ENCODE results near the gene OR5M3. TPM values are rescaled to one million over a fixed set of nuclear protein-coding genes. Genes with fewer than 3 reads are reported as not detected.

The OR5M3 gene
- total RNA-seq, 6 donors from 2014 or later: not detected

DNA sequence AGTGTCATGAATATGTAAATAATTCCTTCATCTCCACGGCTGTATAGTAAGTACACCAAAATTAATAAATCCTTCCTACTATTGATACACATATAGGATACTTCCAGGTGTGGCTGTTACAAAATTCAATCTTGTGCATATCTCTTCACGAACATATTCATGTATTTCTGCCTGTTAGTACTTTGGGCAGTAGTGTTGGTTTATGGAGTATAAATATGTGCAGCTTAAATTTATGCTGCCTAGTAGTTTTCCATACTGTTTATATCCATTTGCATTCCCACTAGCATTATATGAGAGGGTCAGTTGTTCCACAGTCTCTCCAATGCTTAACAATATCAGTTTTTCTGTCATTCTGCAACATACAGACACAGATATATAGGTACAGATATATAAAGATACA, 22.0 kb upstream of the OR5M3 start:
- Histone ChIP-seq H3K27me3 (no peaks in the 10 kb centered on the region), H3K4me3 (no peak overlapping the region), H3K27ac (no peak overlapping the region), H3K4me1 (no peaks in the 10 kb centered on the region), H3K36me3 (no peaks in the 10 kb centered on the region), H3K9me3 (peaks cover 0 to 13% (median 2%) of the 10 kb centered on the region in 4 donors)
- TF ChIP-seq POLR2AphosphoS5 (IDR thresholded peaks at IDR 0.05) (no peak), POLR2A (IDR thresholded peaks at IDR 0.05) (no peak), EP300 (IDR thresholded peaks at IDR 0.05) (no peak)
- TF ChIP-seq, protein P1, sequence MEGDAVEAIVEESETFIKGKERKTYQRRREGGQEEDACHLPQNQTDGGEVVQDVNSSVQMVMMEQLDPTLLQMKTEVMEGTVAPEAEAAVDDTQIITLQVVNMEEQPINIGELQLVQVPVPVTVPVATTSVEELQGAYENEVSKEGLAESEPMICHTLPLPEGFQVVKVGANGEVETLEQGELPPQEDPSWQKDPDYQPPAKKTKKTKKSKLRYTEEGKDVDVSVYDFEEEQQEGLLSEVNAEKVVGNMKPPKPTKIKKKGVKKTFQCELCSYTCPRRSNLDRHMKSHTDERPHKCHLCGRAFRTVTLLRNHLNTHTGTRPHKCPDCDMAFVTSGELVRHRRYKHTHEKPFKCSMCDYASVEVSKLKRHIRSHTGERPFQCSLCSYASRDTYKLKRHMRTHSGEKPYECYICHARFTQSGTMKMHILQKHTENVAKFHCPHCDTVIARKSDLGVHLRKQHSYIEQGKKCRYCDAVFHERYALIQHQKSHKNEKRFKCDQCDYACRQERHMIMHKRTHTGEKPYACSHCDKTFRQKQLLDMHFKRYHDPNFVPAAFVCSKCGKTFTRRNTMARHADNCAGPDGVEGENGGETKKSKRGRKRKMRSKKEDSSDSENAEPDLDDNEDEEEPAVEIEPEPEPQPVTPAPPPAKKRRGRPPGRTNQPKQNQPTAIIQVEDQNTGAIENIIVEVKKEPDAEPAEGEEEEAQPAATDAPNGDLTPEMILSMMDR (IDR thresholded peaks at IDR 0.05): no peak
- no peak for DNase-seq
- no peak for ATAC-seq (ENCODE audit: low FRiP score in 2 of 2)
- 85 to 87% methylated on average over 2 of the region's 2 CpGs for WGBS, 2 donors

DNA sequence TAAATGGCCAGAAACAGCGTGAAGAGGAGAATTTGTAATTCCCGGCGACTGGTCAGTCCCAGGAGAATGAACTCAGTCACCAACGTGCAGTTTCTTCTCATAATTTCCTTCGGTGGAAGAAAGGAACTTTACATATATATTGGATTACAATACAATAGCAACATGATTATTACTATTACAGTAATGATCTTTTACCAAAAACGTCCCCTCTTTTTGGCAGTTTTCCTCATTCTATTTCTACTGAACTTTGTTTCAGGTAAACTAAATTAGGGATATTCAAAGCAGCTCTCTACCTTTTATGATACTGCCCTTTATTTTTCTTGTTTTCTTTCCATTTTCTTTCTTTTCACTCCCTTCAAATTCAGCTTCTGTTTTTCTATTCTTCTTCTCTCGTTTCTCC, 18.1 kb upstream of the OR5M3 start, which contains the start of gene OR5M8:
TSS of gene OR5M8 (minus strand) at position 101 of the 400 bp plus-strand sequence. CDS start at position 101, 0 bp downstream.
- ATAC-seq (ENCODE audit: low FRiP score in 2 of 2) (no peak), DNase-seq (no peak)
- H3K36me3 ChIP-seq: no peaks in the 10 kb centered on the region
- H3K9me3 ChIP-seq: peaks cover 0 to 4% (median 0%) of the 10 kb centered on the region in 4 donors
- H3K27me3 ChIP-seq: no peaks in the 10 kb centered on the region
- TF ChIP-seq, protein P1 (IDR thresholded peaks at IDR 0.05): no peak
- no peak for TF ChIP-seq POLR2A (IDR thresholded peaks at IDR 0.05)
- no peak for TF ChIP-seq EP300 (IDR thresholded peaks at IDR 0.05)
- H3K27ac ChIP-seq: no peak within 1 kb of the TSS
- 74 to 79% methylated on average over 7 of the region's 7 CpGs for WGBS, 2 donors
- no peaks in the 10 kb centered on the region for H3K4me1 ChIP-seq
- no peak within 1 kb of the TSS for H3K4me3 ChIP-seq

DNA sequence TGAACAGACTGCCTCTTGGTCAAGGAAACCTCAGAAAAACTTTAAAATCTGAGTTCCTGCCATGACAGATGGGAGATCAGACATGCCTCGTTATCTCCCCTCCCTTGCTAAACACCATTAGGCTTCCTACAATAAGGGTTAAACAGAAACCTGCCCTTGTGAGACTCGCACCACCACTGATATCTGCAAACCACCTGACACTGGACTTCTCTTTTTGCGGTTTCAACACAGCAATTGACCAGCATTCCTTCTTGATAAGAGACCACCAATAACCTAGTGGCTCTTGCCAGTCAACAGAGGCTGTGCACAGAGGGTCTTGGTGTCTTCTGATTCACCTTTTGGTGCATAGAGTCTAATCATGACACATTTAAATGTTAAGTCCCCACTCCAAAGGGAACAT, 13.6 kb upstream of the OR5M3 start:
- H3K27me3 ChIP-seq: no peaks in the 10 kb centered on the region
- H3K4me1 ChIP-seq: no peaks in the 10 kb centered on the region
- ATAC-seq (ENCODE audit: low FRiP score in 2 of 2): no peak
- H3K36me3 ChIP-seq: no peaks in the 10 kb centered on the region
- H3K9me3 ChIP-seq: no peaks in the 10 kb centered on the region
- WGBS, 2 donors: 56 to 60% methylated on average over 3 of the region's 3 CpGs
- H3K4me3 ChIP-seq: no peak overlapping the region
- TF ChIP-seq POLR2AphosphoS5 (IDR thresholded peaks at IDR 0.05) (no peak), POLR2A (IDR thresholded peaks at IDR 0.05) (no peak), EP300 (IDR thresholded peaks at IDR 0.05) (no peak)
- TF ChIP-seq, protein P1 (IDR thresholded peaks at IDR 0.05): no peak
- H3K27ac ChIP-seq: no peak overlapping the region
- no peak for DNase-seq

DNA sequence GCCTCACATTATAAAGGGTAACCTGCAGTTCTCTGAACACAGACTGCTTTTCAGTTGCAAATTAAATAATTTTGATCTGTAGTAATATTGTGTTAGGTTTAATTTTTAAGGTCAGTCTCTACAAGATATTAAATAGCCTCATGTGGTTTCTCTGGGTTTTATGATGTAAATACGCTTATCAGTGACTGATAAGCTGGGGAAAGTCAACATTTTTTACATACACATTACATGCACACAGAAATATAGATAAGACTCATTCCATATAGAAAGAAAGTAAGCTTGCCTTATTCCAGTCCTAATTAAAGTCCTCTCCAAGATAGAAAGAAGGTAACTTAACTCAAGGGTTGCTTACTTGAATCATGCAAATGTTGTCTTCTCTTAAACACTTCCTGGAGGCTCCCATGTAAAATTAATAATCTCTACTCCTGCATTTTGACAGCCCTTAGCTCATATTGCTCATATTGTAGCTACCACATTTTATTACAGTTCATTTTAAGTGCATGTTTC, 1.6 kb upstream of the OR5M3 start:
- Histone ChIP-seq H3K4me1 (no peaks in the 10 kb centered on the region), H3K27ac (no peak overlapping the region), H3K4me3 (no peak overlapping the region), H3K27me3 (no peaks in the 10 kb centered on the region), H3K9me3 (no peaks in the 10 kb centered on the region), H3K36me3 (no peaks in the 10 kb centered on the region)
- 42 to 52% methylated on average over 1 of the region's 1 CpG for WGBS, 2 donors
- DNase-seq (no peak), ATAC-seq (ENCODE audit: low FRiP score in 2 of 2) (no peak)
- TF ChIP-seq POLR2A (IDR thresholded peaks at IDR 0.05) (no peak), EP300 (IDR thresholded peaks at IDR 0.05) (no peak), POLR2AphosphoS5 (IDR thresholded peaks at IDR 0.05) (no peak)
- TF ChIP-seq, protein P1 (IDR thresholded peaks at IDR 0.05): no peak

DNA sequence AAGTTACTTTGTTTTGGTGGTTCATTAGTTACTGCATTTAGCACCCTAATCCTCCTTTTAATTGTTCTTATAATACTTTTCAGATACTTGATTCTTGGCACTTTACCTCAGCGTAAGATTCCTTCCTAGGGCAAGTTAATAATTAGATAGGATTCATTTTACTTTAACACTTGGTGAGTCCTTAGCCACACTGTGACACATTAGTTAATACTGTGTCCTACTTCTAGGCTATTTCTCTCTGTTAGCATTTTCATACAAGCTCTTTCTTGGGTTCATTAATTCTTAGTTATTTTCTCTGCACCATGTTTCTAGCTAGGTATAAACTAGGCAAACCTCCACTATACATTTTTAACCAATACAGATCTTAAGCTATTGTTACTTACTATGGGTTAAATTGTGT, 16.1 kb downstream of the OR5M3 start:
- Histone ChIP-seq H3K27ac (no peak overlapping the region), H3K27me3 (no peaks in the 10 kb centered on the region), H3K36me3 (no peaks in the 10 kb centered on the region), H3K4me1 (no peaks in the 10 kb centered on the region), H3K9me3 (no peaks in the 10 kb centered on the region), H3K4me3 (no peak overlapping the region)
- ATAC-seq (ENCODE audit: low FRiP score in 2 of 2): no peak
- DNase-seq: no peak
- WGBS, 2 donors: 76 to 79% methylated on average over 1 of the region's 1 CpG
- TF ChIP-seq POLR2A (IDR thresholded peaks at IDR 0.05) (no peak), EP300 (IDR thresholded peaks at IDR 0.05) (no peak), POLR2AphosphoS5 (IDR thresholded peaks at IDR 0.05) (no peak)
- TF ChIP-seq, protein P1 (IDR thresholded peaks at IDR 0.05): no peak

Measured in upper lobe of left lung (tissue), 6 donors.